Neural cell (in vitro differentiated cells): ENCODE results near the gene KPNA4.

ENCODE experiments used
- CTCF ChIP-seq: fragments of 450-650 bp; IDR thresholded peaks from 2 replicates; pipeline ENCODE4 v1.5.1; 2014; ENCODE audit warnings: antibody characterized with exemption, mild to moderate bottlenecking, moderate library complexity; ENCODE audit not compliant: poor library complexity, severe bottlenecking
- EZH2 ChIP-seq: fragments of 200-600, 300-800 bp; shearing (Covaris generic), sonication (generic); IDR thresholded peaks from 2 replicates; pipeline ENCODE4 v1.6.1; 2014; ENCODE audit warnings: antibody characterized with exemption, low read length, borderline replicate concordance, mild to moderate bottlenecking; ENCODE audit not compliant: insufficient read depth, poor library complexity, severe bottlenecking
- POLR2AphosphoS5 ChIP-seq: IDR thresholded peaks from 2 replicates; pipeline ENCODE4 v1.6.1; 2012
- REST ChIP-seq: IDR thresholded peaks from 2 replicates; pipeline ENCODE4 v1.6.1; 2012; ENCODE audit warnings: borderline replicate concordance
- TAF1 ChIP-seq: IDR thresholded peaks from 2 replicates; pipeline ENCODE4 v1.6.1; 2012; ENCODE audit warnings: low read depth

GRCh38 chr3:160566499-160566898 is 1.1 kb upstream of the KPNA4 start:
- TF ChIP-seq CTCF (no peak), EZH2 (no peak), POLR2AphosphoS5 (no peak), REST (no peak), TAF1 (no peak)
